HepG2 (cell line): ENCODE measurements around the gene SYDE2. TPM values are rescaled to one million over a fixed set of nuclear protein-coding genes. Genes with fewer than 3 reads are reported as not detected.
A peak's percentile ranks its signal among the peaks of the same experiment; 100 is the strongest.

ENCODE experiments used
- ATF2 ChIP-seq: sonication (generic); formaldehyde crosslinking; IDR thresholded peaks from 2 replicates; pipeline ENCODE4 v1.4.0; 2020; ENCODE audit warnings: missing genetic modification reagents
- IRF9 ChIP-seq: sonication (generic); formaldehyde crosslinking; IDR thresholded peaks from 2 replicates; pipeline ENCODE4 v1.8.0; 2022; ENCODE audit warnings: missing genetic modification reagents, mild to moderate bottlenecking, borderline replicate concordance
- MXD3 ChIP-seq: IDR thresholded peaks from 2 replicates; pipeline ENCODE4 v1.6.1; 2016; ENCODE audit warnings: mild to moderate bottlenecking, missing biosample characterization, missing genetic modification reagents
- RORA ChIP-seq: sonication (generic); formaldehyde crosslinking; IDR thresholded peaks from 2 replicates; pipeline ENCODE4 v1.5.0; 2020; ENCODE audit warnings: mild to moderate bottlenecking, missing genetic modification reagents, moderate library complexity
- SIN3A ChIP-seq: IDR thresholded peaks from 2 replicates; pipeline ENCODE4 v1.6.1; 2011; ENCODE audit warnings: low read depth, mild to moderate bottlenecking, control low read depth, low read length, borderline replicate concordance
- THRA ChIP-seq: sonication (generic); formaldehyde crosslinking; IDR thresholded peaks from 2 replicates; pipeline ENCODE4 v1.4.0; 2020; ENCODE audit warnings: missing genetic modification reagents, borderline replicate concordance
- ZC3H13 ChIP-seq: sonication (generic); formaldehyde crosslinking; IDR thresholded peaks from 2 replicates; pipeline ENCODE4 v1.8.1; 2023; ENCODE audit warnings: mild to moderate bottlenecking, missing genetic modification reagents, moderate library complexity
- ZNF260 ChIP-seq: sonication (generic); formaldehyde crosslinking; IDR thresholded peaks from 2 replicates; pipeline ENCODE4 v1.4.0; 2020; ENCODE audit warnings: missing genetic modification reagents, low read depth, mild to moderate bottlenecking, borderline replicate concordance
- ZNF513 ChIP-seq: sonication (generic); formaldehyde crosslinking; conservative IDR thresholded peaks from 2 replicates; pipeline ENCODE4 v1.5.0; 2020; ENCODE audit warnings: missing genetic modification reagents
- ZNF687 ChIP-seq: sonication (generic); formaldehyde crosslinking; IDR thresholded peaks from 2 replicates; pipeline ENCODE4 v1.5.1; 2020; ENCODE audit warnings: mild to moderate bottlenecking, missing genetic modification reagents, moderate library complexity
- polyA plus RNA-seq, 8 experiments: library from polyadenylated mRNA; depleted of rRNA in 3 of 8; stranded (reverse) in 7 of 8; unstranded in 1 of 8; fragments of >200 nt; fragmentation: Illumina TruSeq in 4 of 8; extraction: Trizol in 4 of 8; gene quantifications; 2 replicates each; pipeline versions ENCODE4 v1.2.1 to v1.2.3, GENCODE V29; 2011 to 2016; ENCODE audit warnings: low read depth in 4 of 8, missing spikeins in 1 of 8, mixed read lengths in 1 of 8; ENCODE audit not compliant: insufficient read depth in 1 of 8
- total RNA-seq, 5 experiments: library from RNA; depleted of rRNA; stranded (reverse); fragments of >200 nt; fragmentation: Illumina TruSeq; extraction: Trizol; gene quantifications; 2 replicates each; pipeline ENCODE4 v1.2.3, GENCODE V29; 2016; ENCODE audit warnings: low read depth in 1 of 5

The SYDE2 gene
- total and polyA plus RNA-seq, 2 of the 13 experiments (the other 11 are each of a cell fraction or from before 2014, with no cell fraction given) = 1.8 to 5.3 TPM

GRCh38 chr1:85200463-85201339 is at the start of gene SYDE2 (continued):
- peak; percentile 54 for TF ChIP-seq ZNF687 (CRISPR knock-in tag)
- TF ChIP-seq ZNF513 = no peak
- TF ChIP-seq ZC3H13 = peak; percentile 50; the same call in 1 of the 2 replicates
- 0 out of 2 replicates have a peak, but pooled peaks have one; percentile 19 for TF ChIP-seq IRF9 (CRISPR knock-in tag)
- no peak; the same call in 1 of the 2 replicates for TF ChIP-seq MXD3 (CRISPR knock-in tag)
- no peak for TF ChIP-seq THRA (CRISPR knock-in tag)
- TF ChIP-seq ZNF260 (CRISPR knock-in tag) = no peak
- no peak for TF ChIP-seq RORA (CRISPR knock-in tag)
- TF ChIP-seq SIN3A = peak; percentile 15; the same call in 1 of the 2 replicates
- no peak for TF ChIP-seq ATF2 (CRISPR knock-in tag)
